ENCODE measurements around the gene SRRM4.

DNA sequence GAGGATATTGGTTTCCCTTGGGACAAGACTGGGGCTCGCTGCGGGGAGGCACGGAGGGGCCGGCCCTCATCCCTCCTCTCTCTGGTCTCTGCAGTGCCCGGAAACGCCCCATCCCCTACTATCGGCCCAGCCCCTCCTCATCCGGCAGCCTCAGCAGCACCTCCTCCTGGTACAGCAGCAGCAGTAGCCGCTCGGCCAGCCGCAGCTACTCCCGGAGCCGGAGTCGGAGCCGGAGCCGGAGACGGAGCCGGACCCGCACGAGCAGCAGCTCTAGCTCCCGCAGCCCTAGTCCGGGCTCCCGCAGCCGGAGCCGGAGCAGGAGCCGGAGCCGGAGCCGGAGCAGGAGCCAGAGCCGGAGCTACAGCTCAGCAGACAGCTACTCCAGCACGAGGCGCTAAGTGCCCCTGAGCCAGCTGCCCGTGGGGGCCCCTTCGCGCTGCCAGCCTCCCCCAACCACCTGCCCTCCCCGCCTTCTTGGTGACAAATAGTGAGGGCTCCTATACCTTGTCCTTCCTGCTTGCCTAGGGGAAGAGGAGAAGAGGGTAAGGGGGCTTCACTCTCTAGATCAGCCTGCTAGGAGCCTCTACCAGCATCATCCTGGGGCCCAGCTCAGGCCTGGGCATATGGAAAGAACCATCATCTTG is 175.2 kb downstream of the SRRM4 start:
- TF ChIP-seq CTCF (IDR thresholded peaks at IDR 0.05; ENCODE audit: low read depth, low read length), result no peak
- TF ChIP-seq MYC (IDR thresholded peaks at IDR 0.05; ENCODE audit: low read depth, low read length), result no peak
- no peak for TF ChIP-seq MAX (IDR thresholded peaks at IDR 0.05; ENCODE audit: low read depth, low read length)
- no peak for TF ChIP-seq POLR2A (IDR thresholded peaks at IDR 0.05; ENCODE audit: extremely low read depth, insufficient read length)

Measured in NB4 (cell line).